Activated CD4-positive, alpha-beta T cell treated with anti-CD3 and anti-CD28 coated beads for 36 hours (primary cell): ENCODE measurements around the gene FAM219A. TPM values are rescaled to one million over a fixed set of nuclear protein-coding genes. Genes with fewer than 3 reads are reported as not detected.

Source experiments
- ATAC-seq: fragments of 200-7000 bp; cut with Tn5 transposase; one replicate; pipeline ENCODE4 v1.10.0; 2021; ENCODE audit warnings: mild to moderate bottlenecking, moderate library complexity
- CTCF ChIA-PET: fragments of 350-600 bp; sonication (Branson Sonifier 250); formaldehyde crosslinking; loops from one replicate; lab custom pipeline; 2021; ENCODE audit warnings: antibody characterized with exemption; lab: Charles Lee
- POLR2A ChIA-PET: fragments of 350-600 bp; sonication (Branson Sonifier 250); formaldehyde crosslinking; loops from one replicate; lab custom pipeline; 2021; ENCODE audit warnings: antibody characterized with exemption, inconsistent platforms; lab: Charles Lee
- DNase-seq: peaks from one replicate; pipeline ENCODE4 v3.0.0-alpha.2; 2020
- H3K27ac Mint-ChIP-seq: one replicate; pipeline ENCODE4 v1.8.0; 2021; ENCODE audit warnings: mixed read lengths
- H3K27me3 Mint-ChIP-seq: one replicate; pipeline ENCODE4 v1.8.0; 2021; ENCODE audit warnings: mixed read lengths
- H3K36me3 Mint-ChIP-seq: one replicate; pipeline ENCODE4 v1.8.0; 2021; ENCODE audit warnings: low read depth, mixed read lengths
- H3K4me1 Mint-ChIP-seq: one replicate; pipeline ENCODE4 v1.8.0; 2021; ENCODE audit warnings: mixed read lengths
- H3K4me3 Mint-ChIP-seq: one replicate; pipeline ENCODE4 v1.8.0; 2021; ENCODE audit warnings: mild to moderate bottlenecking, moderate library complexity, mixed read lengths
- H3K9me3 Mint-ChIP-seq: one replicate; pipeline ENCODE4 v1.8.0; 2021; ENCODE audit warnings: low read depth, mixed read lengths
- intact Hi-C, 2 experiments: fragments of 100-400 bp; cut with DNase I in 1 of 2; cut with micrococcal nuclease in 1 of 2; formaldehyde crosslinking; loops; one replicate each; pipeline versions ENCODE4 v1.14.2 to v1.15.1; 2022 to 2024; cut with DNase I, micrococcal nuclease
- total RNA-seq, 2 experiments: library from RNA; stranded (reverse); gene quantifications; one replicate each; pipeline ENCODE4 v1.2.3, GENCODE V29; 2021

Gene FAM219A
- total RNA-seq, 2 experiments from 2014 or later: 9.7 to 12.9 TPM

DNA sequence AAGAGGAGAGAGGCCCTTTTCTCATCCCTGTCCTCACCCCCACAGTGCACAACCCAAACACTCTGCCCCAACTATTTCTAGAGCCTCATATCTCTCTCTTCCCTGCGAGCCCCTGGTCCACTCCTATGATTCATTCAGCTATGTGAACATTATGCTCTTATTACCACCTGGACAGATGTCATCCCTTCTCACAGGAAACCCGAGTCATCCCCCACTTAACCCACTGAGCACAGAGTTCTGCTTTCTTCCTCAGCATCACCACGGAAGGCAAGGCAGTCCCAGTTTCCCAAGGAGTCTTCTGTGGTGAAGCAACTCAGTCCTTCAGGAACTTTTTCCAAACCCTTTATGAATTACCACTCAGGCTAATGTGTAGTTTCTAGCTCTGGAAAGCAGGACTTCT is 1.6 kb upstream of the FAM219A start:
- no peak for DNase-seq
- H3K4me1 Mint-ChIP-seq: peaks cover 39% of the 10 kb centered on the region
- no peaks in the 10 kb centered on the region for H3K9me3 Mint-ChIP-seq
- ChIA-PET CTCF (interaction anchor here (0.6 to 1.3 kb wide), 4 partner anchors 81 to 147 kb away, joined by 3 read pairs; no protein-coding TSS in a partner anchor), POLR2A (no interaction called here)
- ATAC-seq: no peak
- H3K36me3 Mint-ChIP-seq: no peaks in the 10 kb centered on the region
- H3K27ac Mint-ChIP-seq: no peak overlapping the region
- intact Hi-C loops: loop anchor here (2.0 to 10.0 kb wide), 12 partner anchors 42 to 1352 kb away; partner anchors contain the start of genes B4GALT1 (in 1 of the 2), CREB3 (in 1 of the 2), DCAF12 (in 1 of the 2) and ENHO (in 1 of the 2)
- peaks cover 9% of the 10 kb centered on the region for H3K27me3 Mint-ChIP-seq
- no peak overlapping the region for H3K4me3 Mint-ChIP-seq

DNA sequence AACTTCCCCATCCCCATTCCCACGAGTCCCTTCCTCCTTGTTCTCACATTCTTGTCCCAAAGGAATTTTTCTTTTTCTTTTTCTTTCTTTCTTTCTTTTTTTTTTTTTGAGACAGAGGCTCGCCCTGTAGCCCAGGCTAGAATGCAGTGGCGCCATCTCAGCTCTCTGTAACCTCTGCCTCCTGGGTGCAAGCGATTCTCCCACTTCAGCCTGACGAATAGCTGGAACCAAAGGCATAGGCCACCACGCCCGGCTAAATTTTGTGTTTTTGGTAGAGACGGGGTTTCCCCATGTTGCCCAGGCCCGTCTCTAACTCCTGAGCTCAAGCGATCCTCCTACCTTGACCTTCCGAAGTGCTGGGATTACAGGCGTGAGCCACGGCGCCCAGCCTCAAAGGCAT is 986 bp upstream of the FAM219A start:
- POLR2A ChIA-PET: no interaction called here

DNA sequence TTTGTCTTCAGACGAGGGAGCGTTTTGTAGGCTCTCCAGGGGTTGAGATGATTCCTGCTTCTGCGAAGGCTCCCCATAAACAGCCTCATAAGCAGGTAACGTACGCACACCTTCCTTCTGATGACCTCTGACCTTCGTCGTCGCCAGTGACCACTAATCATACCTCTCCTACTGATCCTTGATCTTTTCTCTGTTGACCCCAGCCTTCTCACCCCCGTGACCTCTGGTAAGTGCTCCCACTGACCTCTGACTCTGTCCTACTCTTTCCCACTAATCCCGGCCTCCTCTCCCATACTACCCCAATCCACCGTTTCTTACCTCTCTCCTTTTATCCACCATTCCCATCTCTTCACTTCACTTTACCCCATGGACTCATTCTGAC is 580 bp upstream of the FAM219A start:
- ChIA-PET CTCF (interaction anchor here (0.7 to 1.3 kb wide), 2 partner anchors 13 to 80 kb away, joined by 3 read pairs; no protein-coding TSS in a partner anchor), POLR2A (interaction anchor here (0.6 to 1.0 kb wide), 2 partner anchors 9 to 179 kb away, joined by 3 to 4 read pairs; partner anchors contain the start of gene SIGMAR1)
- no peaks in the 10 kb centered on the region for H3K36me3 Mint-ChIP-seq
- H3K27ac Mint-ChIP-seq: no peak overlapping the region
- peak overlapping the region; percentile 84 for H3K4me3 Mint-ChIP-seq
- intact Hi-C loops: loop anchor here (1.0 to 10.0 kb wide), 23 partner anchors 41 to 1353 kb away; partner anchors contain the start of genes RPP25L (in 2 of the 2), SIGMAR1 (in 2 of the 2), B4GALT1 (in 1 of the 2) and CREB3 (in 1 of the 2)
- peaks cover 45% of the 10 kb centered on the region for H3K4me1 Mint-ChIP-seq
- ATAC-seq (no peak), DNase-seq (no peak)
- peaks cover 9% of the 10 kb centered on the region for H3K27me3 Mint-ChIP-seq
- no peaks in the 10 kb centered on the region for H3K9me3 Mint-ChIP-seq

More for the DNA sequence above, 986 bp upstream of the FAM219A start:
- Mint-ChIP-seq H3K4me3 (peak overlapping the region; percentile 84), H3K4me1 (peaks cover 45% of the 10 kb centered on the region), H3K9me3 (no peaks in the 10 kb centered on the region), H3K27ac (no peak overlapping the region), H3K36me3 (no peaks in the 10 kb centered on the region), H3K27me3 (peaks cover 9% of the 10 kb centered on the region)
- ATAC-seq: no peak
- CTCF ChIA-PET: interaction anchor here (1.3 kb wide), 1 partner anchor 80 kb away, joined by 3 read pairs; no protein-coding TSS in a partner anchor
- DNase-seq: no peak
- intact Hi-C loops: loop anchor here (2.0 to 10.0 kb wide), 12 partner anchors 43 to 1353 kb away; partner anchors contain the start of genes B4GALT1 (in 1 of the 2), CREB3 (in 1 of the 2), DCAF12 (in 1 of the 2) and ENHO (in 1 of the 2)

DNA sequence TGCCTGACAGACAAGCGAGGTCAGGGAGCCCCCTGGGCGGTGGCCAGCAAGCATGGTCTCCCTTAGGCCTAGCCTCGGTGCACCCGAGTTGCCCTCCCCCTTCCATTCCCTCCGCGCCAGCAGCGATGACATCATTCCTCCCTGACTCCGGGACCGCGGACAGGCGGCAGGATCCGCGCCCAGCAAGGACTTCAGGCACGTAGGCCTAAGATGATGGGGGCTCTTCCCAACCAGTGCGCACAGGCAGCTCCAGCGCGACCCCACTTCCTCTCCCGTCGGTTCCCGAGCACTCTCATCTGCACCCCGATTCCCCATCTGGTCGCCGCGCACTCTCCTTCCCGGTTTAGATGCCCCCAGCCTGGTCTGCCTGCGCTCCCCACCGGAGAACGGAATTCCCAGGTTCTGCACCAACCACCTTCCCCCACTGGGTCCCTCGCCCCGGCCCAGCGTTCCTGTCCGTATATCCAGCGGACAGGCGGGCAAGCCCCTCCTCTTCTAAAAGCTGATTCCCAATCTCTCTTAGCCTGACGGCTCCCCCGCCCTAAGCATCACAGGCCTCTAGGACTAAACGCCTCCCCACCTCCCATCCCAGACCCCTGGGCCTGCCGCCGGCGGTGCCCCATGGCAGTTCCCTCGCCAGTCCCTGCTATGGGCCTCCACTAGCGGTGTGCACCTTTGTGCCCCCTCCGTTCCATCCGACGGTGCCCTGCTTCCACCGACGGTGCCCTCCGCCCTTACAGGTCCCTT is 931 bp downstream of the FAM219A start:
- Mint-ChIP-seq H3K36me3 (no peaks in the 10 kb centered on the region), H3K27ac (peak overlapping the region; percentile 75), H3K4me1 (peaks cover 40% of the 10 kb centered on the region), H3K9me3 (no peaks in the 10 kb centered on the region), H3K27me3 (peaks cover 9% of the 10 kb centered on the region), H3K4me3 (peak overlapping the region; percentile 84)
- ChIA-PET POLR2A (no interaction called here), CTCF (interaction anchor here (1.0 to 1.6 kb wide), 2 partner anchors 43 to 54 kb away, joined by 4 to 8 read pairs; no protein-coding TSS in a partner anchor)
- ATAC-seq (no peak), DNase-seq (peak; percentile 48)
- intact Hi-C loops: loop anchor here (1.0 to 10.0 kb wide), 23 partner anchors 43 to 1355 kb away; partner anchors contain the start of genes RPP25L (in 2 of the 2), SIGMAR1 (in 2 of the 2), B4GALT1 (in 1 of the 2) and CREB3 (in 1 of the 2)

DNA sequence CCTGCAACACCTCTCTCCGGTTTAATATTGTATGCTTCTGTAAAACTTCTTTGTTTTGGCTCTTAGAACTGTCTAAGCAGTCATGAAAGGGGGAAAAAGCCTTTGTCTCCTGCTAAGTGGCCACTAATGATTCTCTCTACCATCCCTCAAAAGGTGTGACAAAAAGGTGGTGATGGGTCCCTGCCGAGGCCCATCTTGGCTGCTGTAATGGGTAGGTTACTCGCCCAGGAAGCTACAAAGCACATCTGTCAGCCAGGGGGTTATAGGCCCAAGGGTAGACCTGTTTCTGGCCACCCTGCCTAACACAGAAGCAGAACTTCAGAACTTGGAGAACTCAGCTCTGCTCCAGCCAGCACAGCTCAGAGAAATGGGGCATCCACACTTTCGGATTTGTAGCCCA is 1.6 kb downstream of the FAM219A start:
- ATAC-seq (no peak), DNase-seq (no peak)
- H3K27ac Mint-ChIP-seq: no peak overlapping the region
- H3K4me3 Mint-ChIP-seq: peak overlapping the region; percentile 84
- intact Hi-C loops: loop anchor here (5.0 to 10.0 kb wide), 7 partner anchors 46 to 1356 kb away; partner anchors contain the start of genes B4GALT1 (in 1 of the 2), CREB3 (in 1 of the 2), DCAF12 (in 1 of the 2) and GBA2 (in 1 of the 2)
- H3K27me3 Mint-ChIP-seq: peaks cover 9% of the 10 kb centered on the region
- no peaks in the 10 kb centered on the region for H3K9me3 Mint-ChIP-seq
- ChIA-PET CTCF (interaction anchor here (0.6 to 1.6 kb wide), 4 partner anchors 43 to 405 kb away, joined by 3 to 8 read pairs (median 4); no protein-coding TSS in a partner anchor), POLR2A (no interaction called here)
- no peaks in the 10 kb centered on the region for H3K36me3 Mint-ChIP-seq
- H3K4me1 Mint-ChIP-seq: peaks cover 42% of the 10 kb centered on the region

DNA sequence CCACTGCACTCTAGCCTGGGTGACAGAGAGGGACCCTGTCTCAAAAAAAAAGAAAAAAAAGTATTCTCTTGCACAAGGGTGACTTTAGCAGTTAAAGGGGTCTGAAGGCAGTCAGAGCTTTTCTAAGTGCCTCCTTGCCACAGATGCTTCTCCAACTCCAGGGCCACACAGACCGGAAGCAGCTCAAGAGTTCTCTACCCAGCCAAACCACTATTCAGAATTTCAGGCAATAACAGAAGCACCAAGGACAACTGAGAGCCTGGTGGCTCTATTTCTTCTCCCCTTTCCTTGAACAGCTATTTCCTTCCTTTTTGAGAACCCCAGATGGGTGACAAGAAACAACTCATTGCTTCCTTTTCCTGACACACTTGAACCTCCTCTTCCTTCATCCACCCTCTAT is 2.2 kb downstream of the FAM219A start:
- DNase-seq (no peak), ATAC-seq (no peak)
- Mint-ChIP-seq H3K4me1 (peaks cover 46% of the 10 kb centered on the region), H3K27ac (no peak overlapping the region), H3K36me3 (no peaks in the 10 kb centered on the region), H3K27me3 (peaks cover 6% of the 10 kb centered on the region), H3K4me3 (no peak overlapping the region), H3K9me3 (no peaks in the 10 kb centered on the region)
- ChIA-PET POLR2A (no interaction called here), CTCF (interaction anchor here (0.9 to 1.7 kb wide), 4 partner anchors 15 to 82 kb away, joined by 4 to 8 read pairs (median 6); no protein-coding TSS in a partner anchor)
- intact Hi-C loops: loop anchor here (5.0 to 10.0 kb wide), 7 partner anchors 46 to 1356 kb away; partner anchors contain the start of genes B4GALT1 (in 1 of the 2), CREB3 (in 1 of the 2), DCAF12 (in 1 of the 2) and GBA2 (in 1 of the 2)

DNA sequence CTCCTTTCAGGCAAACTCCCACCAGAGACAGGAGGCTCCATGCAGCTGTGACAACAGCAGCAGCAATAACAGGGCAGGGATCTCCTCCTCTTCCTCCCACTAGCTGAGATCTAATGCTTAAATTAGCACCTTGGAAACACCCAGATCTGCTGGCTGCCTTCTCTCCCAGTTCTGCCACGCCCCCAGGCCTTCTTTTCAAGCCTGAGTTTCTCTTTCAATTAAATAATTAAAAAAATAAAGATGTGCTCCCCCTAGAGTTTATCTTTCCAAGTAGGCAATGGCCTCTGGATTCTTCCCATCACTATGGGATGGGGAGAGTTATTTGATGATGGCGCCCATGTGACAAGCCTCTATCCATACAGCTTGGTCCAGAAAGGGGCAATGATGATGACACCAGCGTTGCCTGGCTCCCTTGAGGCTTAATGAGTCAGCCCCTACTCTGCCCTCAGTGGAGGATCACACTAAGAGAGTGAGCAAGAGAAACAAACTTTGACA is 3.8 kb downstream of the FAM219A start:
- H3K4me3 Mint-ChIP-seq: no peak overlapping the region
- H3K27ac Mint-ChIP-seq: no peak overlapping the region
- peaks cover 43% of the 10 kb centered on the region for H3K4me1 Mint-ChIP-seq
- intact Hi-C loops: loop anchor here (5.0 to 10.0 kb wide), 7 partner anchors 48 to 1358 kb away; partner anchors contain the start of genes B4GALT1 (in 1 of the 2), CREB3 (in 1 of the 2), DCAF12 (in 1 of the 2) and GBA2 (in 1 of the 2)
- H3K36me3 Mint-ChIP-seq: no peaks in the 10 kb centered on the region
- DNase-seq (peak; percentile 68), ATAC-seq (peak; percentile 62)
- POLR2A ChIA-PET: interaction anchor here (0.6 to 1.0 kb wide), 2 partner anchors 42 to 278 kb away, joined by 3 to 8 read pairs; no protein-coding TSS in a partner anchor
- H3K27me3 Mint-ChIP-seq: peaks cover 3% of the 10 kb centered on the region
- H3K9me3 Mint-ChIP-seq: no peaks in the 10 kb centered on the region
- CTCF ChIA-PET: interaction anchor here (0.6 to 2.1 kb wide), 8 partner anchors 9 to 92 kb away, joined by 3 to 7 read pairs (median 3); no protein-coding TSS in a partner anchor

DNA sequence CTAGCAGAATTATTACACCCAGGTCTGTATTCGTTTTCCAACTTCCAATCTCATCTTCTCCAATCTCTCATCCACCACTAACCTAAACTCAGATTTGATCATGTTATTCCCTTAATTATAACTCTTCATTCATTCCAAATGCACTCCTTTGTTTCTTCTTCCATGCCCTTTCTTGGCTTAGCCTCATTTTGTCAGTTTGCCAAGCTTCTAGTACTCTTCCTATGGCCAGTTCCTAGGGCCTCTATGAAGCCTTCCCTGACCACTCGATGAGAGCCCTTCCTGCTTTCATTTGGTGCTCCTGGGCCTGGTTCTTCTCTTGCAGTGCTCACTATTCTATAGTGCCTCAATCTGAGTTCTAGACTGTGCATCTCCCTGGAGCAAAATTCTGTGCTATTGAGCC is 5.8 kb downstream of the FAM219A start:
- Mint-ChIP-seq H3K27me3 (no peaks in the 10 kb centered on the region), H3K36me3 (no peaks in the 10 kb centered on the region), H3K4me1 (peaks cover 34% of the 10 kb centered on the region), H3K4me3 (no peak overlapping the region), H3K27ac (no peak overlapping the region), H3K9me3 (no peaks in the 10 kb centered on the region)
- ChIA-PET CTCF (interaction anchor here (0.6 to 0.8 kb wide), 2 partner anchors 8 to 28 kb away, joined by 3 to 4 read pairs; no protein-coding TSS in a partner anchor), POLR2A (no interaction called here)
- no peak for ATAC-seq
- intact Hi-C loops: loop anchor here in 1 of 2 experiments (10.0 kb wide), 1 partner anchor 1288 kb away; the partner anchor contains the start of gene B4GALT1
- no peak for DNase-seq

DNA sequence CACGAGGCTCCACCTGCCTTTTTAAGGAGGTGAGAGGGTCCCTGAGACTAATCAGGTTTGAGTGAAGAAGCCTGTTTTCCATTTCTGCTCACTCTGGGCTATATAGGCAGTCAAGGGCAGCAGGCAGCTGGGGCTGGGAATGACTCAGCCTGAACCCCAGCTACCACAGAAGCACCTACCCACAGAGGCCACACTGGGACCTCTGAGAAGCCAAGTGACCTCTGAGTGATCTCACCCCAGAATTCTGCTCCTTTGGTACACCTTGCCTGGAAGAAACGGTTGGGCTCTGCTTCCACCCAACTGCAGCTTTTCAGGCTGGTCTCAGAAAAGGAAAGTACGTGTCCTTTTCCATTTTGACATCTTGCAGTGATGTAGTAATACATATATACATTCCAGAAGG is 6.8 kb downstream of the FAM219A start:
- H3K4me3 Mint-ChIP-seq: no peak overlapping the region
- ChIA-PET POLR2A (no interaction called here), CTCF (interaction anchor here (1.2 to 1.6 kb wide), 3 partner anchors 12 to 49 kb away, joined by 4 read pairs; no protein-coding TSS in a partner anchor)
- peaks cover 24% of the 10 kb centered on the region for H3K4me1 Mint-ChIP-seq
- DNase-seq: peak; percentile 54
- intact Hi-C loops: loop anchor here in 1 of 2 experiments (10.0 kb wide), 1 partner anchor 1287 kb away; the partner anchor contains the start of gene B4GALT1
- H3K9me3 Mint-ChIP-seq: no peaks in the 10 kb centered on the region
- no peaks in the 10 kb centered on the region for H3K27me3 Mint-ChIP-seq
- ATAC-seq: peak; percentile 57
- H3K36me3 Mint-ChIP-seq: no peaks in the 10 kb centered on the region
- H3K27ac Mint-ChIP-seq: no peak overlapping the region

DNA sequence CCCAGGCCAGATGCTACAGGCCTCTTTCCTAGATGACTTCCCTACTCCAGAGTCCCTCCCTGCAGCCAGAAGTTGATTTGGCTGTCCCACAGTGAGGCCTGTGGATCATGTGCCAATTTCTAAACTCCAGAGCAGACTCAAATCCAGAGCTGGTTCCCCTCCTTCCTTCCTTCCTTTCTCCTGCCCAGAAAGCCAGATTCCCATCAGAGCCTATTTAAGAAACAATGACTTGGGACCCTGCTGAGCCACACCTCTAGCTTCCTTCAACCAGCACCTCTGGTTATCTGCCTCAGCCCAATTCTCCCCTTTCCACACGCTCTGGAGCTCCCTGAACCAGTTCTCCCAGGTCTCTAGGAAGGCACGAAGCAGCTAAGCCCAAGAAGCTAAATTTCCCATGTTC is 7.2 kb downstream of the FAM219A start:
- Mint-ChIP-seq H3K36me3 (no peaks in the 10 kb centered on the region), H3K9me3 (no peaks in the 10 kb centered on the region), H3K4me3 (no peak overlapping the region), H3K27ac (no peak overlapping the region), H3K27me3 (no peaks in the 10 kb centered on the region), H3K4me1 (peaks cover 20% of the 10 kb centered on the region)
- ChIA-PET CTCF (interaction anchor here (1.2 to 1.6 kb wide), 4 partner anchors 11 to 141 kb away, joined by 4 to 6 read pairs (median 4); no protein-coding TSS in a partner anchor), POLR2A (no interaction called here)
- ATAC-seq: no peak
- DNase-seq: no peak
- intact Hi-C loops: loop anchor here in 1 of 2 experiments (10.0 kb wide), 1 partner anchor 1286 kb away; the partner anchor contains the start of gene B4GALT1
